ENCODE measurements around the gene WNT5A. TPM values are rescaled to one million over a fixed set of nuclear protein-coding genes. Genes with fewer than 3 reads are reported as not detected.

The WNT5A gene
- total RNA-seq, 1 donor from 2014 or later, result 27.2 TPM

- Histone ChIP-seq H3K27ac (no peak overlapping the region), H3K36me3 (no peaks in the 10 kb centered on the region), H3K27me3 (ENCODE audit: low read depth) (no peaks in the 10 kb centered on the region), H3K4me1 (no peaks in the 10 kb centered on the region), H3K9me3 (no peaks in the 10 kb centered on the region), H3K4me3 (no peak overlapping the region)
- TF ChIP-seq CTCF (IDR thresholded peaks at IDR 0.05), result no peak
- intact Hi-C loops (cut with DNase I), result no loop called here
- DNase-seq, result no peak
- ATAC-seq, result no peak
These were observed 70.7 kb downstream of the WNT5A start for GRCh38 chr3:55416331-55416821.

All from lower lobe of right lung (tissue), 2 donors.